ENCODE data around the gene SYTL3.
"Not testable (repeated sequence)": the region's sequence is repeated elsewhere in the genome, so short reads cannot be mapped to it uniquely, and the experiment has no call there.

Gene SYTL3

GRCh38 chr6:158611541-158612370, 38.1 kb upstream of the SYTL3 start:
- TF ChIP-seq CTCF (IDR thresholded peaks at IDR 0.05; ENCODE audit: control extremely low read depth, extremely low read depth, low read depth, missing control alignments), result no peak
- ChIA-PET CTCF (interaction anchor here (1.4 kb wide), 3 partner anchors 391 to 398 kb away, joined by 3 to 6 read pairs (median 3); no protein-coding TSS in a partner anchor), POLR2A (no interaction called here)
- no peak for DNase-seq (ENCODE audit: extremely low spot score)

GRCh38 chr6:158614606-158615005, 35.2 kb upstream of the SYTL3 start:
- POLR2A ChIA-PET, CTCF ChIA-PET: not testable (repeated sequence)

DNA sequence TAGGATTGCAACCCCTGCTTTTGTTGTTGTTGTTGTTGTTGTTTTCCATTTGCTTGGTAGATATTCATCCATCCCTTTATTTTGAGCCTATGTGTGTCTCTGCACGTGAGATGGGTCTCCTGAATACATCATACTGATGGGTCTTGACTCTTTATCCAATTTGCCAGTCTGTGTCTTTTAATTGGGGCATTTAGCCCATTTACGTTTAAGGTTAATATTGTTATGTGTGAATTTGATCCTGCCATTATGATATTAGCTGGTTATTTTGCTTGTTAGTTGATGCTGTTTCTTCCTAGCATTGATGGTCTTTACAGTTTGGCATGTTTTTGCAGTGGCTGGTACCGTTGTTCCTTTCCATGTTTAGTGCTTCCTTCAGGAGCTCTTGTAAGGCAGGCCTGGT, 31.6 kb upstream of the SYTL3 start:
- POLR2A ChIA-PET; DNase-seq (ENCODE audit: extremely low spot score): not testable (repeated sequence)
- CTCF ChIA-PET, result interaction anchor here (1.1 to 1.4 kb wide), 2 partner anchors 24 to 404 kb away, joined by 3 read pairs; no protein-coding TSS in a partner anchor

More at GRCh38 chr6:158614606-158615005, 35.2 kb upstream of the SYTL3 start:
- DNase-seq (ENCODE audit: extremely low spot score), result not testable (repeated sequence)

- no peak for TF ChIP-seq CTCF (IDR thresholded peaks at IDR 0.05; ENCODE audit: control extremely low read depth, extremely low read depth, low read depth, missing control alignments)
- POLR2A ChIA-PET, result no interaction called here
- CTCF ChIA-PET, result interaction anchor here (0.9 to 2.6 kb wide), 6 partner anchors 15 to 399 kb away, joined by 3 to 12 read pairs (median 4); no protein-coding TSS in a partner anchor
- no peak for DNase-seq (ENCODE audit: extremely low spot score)
These were observed 29.7 kb upstream of the SYTL3 start for GRCh38 chr6:158619922-158620801.

- DNase-seq (ENCODE audit: extremely low spot score), result peak; percentile 4
- ChIA-PET POLR2A (no interaction called here), CTCF (interaction anchor here (0.9 to 2.6 kb wide), 6 partner anchors 15 to 400 kb away, joined by 3 to 12 read pairs (median 4); no protein-coding TSS in a partner anchor)
- TF ChIP-seq CTCF (IDR thresholded peaks at IDR 0.05; ENCODE audit: control extremely low read depth, extremely low read depth, low read depth, missing control alignments), result no peak
These were observed 28.7 kb upstream of the SYTL3 start for GRCh38 chr6:158620963-158621693.

- CTCF ChIA-PET, result interaction anchor here (1.3 to 2.6 kb wide), 4 partner anchors 9 to 401 kb away, joined by 3 to 12 read pairs (median 4); no protein-coding TSS in a partner anchor
- POLR2A ChIA-PET, result no interaction called here
- TF ChIP-seq CTCF (IDR thresholded peaks at IDR 0.05; ENCODE audit: control extremely low read depth, extremely low read depth, low read depth, missing control alignments), result no peak
- DNase-seq (ENCODE audit: extremely low spot score), result peak; percentile 10
These were observed 27.9 kb upstream of the SYTL3 start for GRCh38 chr6:158621694-158622544.
